Activated T-cell treated with anti-CD3 and anti-CD28 coated beads for 4 hours (primary cell): ENCODE results near the gene KRTAP5-2.
"Not testable (repeated sequence)": the region's sequence is repeated elsewhere in the genome, so short reads cannot be mapped to it uniquely, and the experiment has no call there.

ENCODE experiments used
- DNase-seq: peaks from one replicate; pipeline ENCODE4 v3.0.0-alpha.2; 2020

The KRTAP5-2 gene

GRCh38 chr11:1586699-1587098 lies 11.4 kb downstream of the KRTAP5-2 start:
- no peak for DNase-seq

DNA sequence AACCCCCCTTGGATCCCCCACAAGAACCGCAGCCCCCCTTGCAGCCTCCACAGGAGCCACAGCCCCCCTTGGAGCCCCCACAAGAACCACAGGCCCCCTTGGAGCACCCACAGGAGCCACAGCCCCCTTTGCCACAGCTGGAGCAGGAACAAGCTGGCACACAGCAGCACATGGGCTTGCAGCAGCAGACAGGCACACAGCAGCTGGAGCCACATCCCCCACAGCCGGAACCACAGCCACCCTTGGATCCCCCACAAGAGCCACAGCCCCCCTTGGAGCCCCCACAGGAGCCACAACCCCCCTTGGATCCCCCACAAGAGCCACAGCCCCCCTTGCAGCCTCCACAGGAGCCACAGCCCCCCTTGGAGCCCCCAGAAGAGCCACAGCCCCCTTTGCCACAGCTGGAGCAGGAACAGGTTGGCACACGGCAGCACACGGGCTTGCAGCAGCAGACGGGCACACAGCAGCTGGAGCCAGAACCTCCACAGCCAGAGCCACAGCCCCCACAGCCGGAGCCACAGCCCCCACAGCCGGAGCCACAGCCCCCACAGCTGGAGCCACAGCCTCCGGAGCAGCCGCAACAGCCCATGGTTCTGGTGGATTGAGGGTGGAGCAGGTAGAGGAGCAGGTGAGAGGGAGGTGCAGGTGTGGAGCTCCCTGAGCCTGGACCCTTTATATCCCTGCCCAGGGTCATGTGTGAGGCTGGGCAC lies 13.3 kb downstream of the KRTAP5-2 start, which contains the start of gene KRTAP5-1:
TSS of gene KRTAP5-1 (minus strand) at position 623 of the 710 bp plus-strand sequence. CDS start at position 589, 34 bp downstream.
- DNase-seq = not testable (repeated sequence)

- not testable (repeated sequence) for DNase-seq
Observed at GRCh38 chr11:1582909-1583308, 15.2 kb downstream of the KRTAP5-2 start.

- DNase-seq = no peak
Observed at GRCh38 chr11:1581976-1582375, 16.1 kb downstream of the KRTAP5-2 start.

GRCh38 chr11:1576825-1577224 lies 21.3 kb downstream of the KRTAP5-2 start:
- DNase-seq = no peak

GRCh38 chr11:1575756-1576155 lies 22.3 kb downstream of the KRTAP5-2 start:
- not testable (repeated sequence) for DNase-seq

DNA sequence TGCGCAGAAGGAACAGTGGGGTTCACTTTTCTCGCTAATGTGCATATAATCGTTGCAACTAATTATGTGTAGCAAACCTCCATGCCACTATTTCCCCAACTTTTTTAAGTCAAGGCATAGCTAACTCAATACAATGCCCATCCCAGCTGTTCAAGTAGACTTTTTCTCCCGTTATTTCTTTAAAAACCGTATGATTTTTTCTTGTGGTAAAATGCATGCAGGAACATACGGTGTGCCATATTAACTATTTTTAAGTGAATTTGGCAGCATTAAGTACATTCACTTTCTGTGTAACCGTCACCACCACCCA lies 23.2 kb downstream of the KRTAP5-2 start:
- DNase-seq = no peak

DNA sequence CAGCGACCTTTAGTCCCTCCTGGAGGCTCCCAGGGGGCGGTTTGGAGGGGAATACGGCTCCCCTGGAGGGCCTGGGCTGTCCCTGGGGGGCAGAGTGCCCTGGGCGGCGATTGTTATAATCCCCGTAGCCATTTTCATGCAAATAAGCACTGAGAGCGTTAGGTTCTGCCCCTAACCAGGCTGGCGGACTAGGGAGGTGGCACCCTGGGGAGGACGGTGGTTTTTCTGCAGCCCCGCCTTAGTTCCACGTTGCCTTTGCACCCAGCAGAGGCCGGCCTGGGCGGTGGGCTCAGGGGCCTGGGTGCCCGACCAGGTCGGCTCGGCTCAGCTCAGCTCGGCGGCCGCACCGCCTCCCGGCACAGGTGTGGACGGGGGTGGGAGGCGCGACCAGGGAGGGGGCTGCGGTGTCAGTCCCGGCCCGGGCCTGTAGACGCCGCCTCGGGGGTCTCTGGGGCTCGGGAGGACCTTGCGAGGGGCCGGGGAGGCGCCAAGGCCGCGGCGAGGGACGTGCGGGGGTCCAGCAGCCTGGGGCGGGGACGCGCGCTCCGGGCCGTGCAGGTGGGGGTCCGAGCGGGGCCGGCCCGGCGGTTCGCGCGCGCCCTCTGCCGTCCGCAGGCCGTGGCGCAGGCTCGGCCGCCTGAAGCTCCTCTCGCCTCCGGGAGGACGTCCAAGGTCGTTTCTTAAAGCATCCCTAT lies 23.7 kb downstream of the KRTAP5-2 start:
- DNase-seq = peak; percentile 36

GRCh38 chr11:1573903-1574237 lies 24.2 kb downstream of the KRTAP5-2 start:
- DNase-seq = no peak

DNA sequence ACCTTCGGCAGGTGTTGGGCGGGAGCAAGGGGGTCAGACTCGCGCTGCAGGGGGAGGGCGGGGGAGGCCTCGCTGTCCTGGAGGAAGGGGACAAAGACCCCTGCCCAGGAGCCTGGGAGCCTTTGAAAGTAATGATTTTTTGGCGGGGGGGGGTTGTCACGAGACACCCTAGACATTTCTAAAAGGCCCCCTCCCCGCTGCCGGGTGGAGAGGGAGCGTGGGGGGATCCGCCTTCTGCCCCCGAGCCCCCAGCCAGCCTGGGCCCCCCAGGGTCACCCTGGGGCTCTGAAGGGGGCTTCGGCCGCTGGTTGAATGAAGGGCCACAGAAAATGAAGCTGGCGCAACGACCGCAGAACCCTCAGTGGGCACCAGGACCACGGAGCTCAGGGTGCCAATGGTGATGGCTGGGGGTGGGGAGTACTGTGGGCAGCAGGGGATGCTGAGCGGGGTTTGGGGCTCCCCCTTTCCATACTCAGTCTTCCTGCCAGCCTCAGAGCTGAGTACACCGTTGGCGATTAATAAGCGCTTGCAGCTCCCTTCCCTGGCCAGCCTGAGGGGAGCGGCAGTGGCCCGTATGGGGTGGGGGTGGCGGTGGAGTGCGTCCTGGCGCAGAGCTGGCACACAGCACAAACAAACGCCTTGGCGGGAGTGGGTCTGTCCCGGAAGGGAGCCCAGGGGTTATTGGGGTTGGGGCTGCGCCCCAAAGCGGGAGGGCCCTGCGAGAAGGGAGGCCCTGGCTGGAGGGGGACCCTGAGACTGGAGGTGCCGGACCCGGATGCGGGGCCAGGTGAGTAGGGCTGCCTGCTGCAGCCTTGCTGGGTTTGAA lies 24.8 kb downstream of the KRTAP5-2 start:
- DNase-seq = no peak

GRCh38 chr11:1572197-1573076 lies 25.7 kb downstream of the KRTAP5-2 start, which contains the start of gene DUSP8:
DUSP8 (minus strand) TSS chr11:1572271; CDS start chr11:1565826, 6,445 bp downstream.
- DNase-seq = peak; percentile 94

DNA sequence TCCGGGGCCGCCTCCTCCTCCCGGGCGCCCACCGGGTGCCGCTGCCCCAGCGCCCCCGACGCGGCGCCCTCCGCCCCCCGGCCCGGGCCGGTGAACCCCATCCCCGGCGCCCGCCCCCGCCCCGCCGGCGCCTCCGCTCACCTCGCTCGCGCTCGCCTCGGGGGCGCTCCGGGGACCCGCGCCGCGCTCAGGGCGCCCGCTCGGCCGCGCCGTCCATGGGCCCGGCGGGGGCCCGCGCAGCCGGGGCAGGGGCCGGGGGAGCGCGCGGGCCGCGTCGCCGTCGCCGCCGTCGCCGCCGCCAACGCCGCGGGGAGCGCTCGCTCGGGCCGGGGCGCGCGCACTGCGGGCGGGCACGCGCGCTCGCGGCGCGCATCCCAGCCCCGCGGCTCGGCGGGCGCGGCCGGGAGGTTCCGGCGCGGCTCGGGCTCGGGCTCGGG lies 26.3 kb downstream of the KRTAP5-2 start:
- DNase-seq = no peak

GRCh38 chr11:1570896-1571759 lies 27.0 kb downstream of the KRTAP5-2 start:
- DNase-seq = no peak

DNA sequence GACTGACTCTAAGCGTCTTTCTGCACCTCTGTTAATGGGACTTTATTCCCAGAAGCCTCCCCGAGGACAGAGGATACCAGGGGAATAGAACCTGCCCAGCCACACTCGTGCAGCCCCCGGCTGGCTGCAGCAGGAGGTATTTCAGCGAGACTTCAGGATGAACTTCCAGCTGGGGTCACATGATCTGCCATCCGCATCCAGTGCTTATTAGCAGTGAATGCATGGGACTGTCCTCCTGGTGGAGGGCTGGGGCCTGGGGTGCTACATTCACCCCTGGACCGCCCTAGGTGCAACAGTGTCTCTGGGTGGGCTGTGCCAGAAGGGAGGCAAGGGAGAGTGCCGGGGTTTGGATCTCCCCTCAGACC lies 27.6 kb downstream of the KRTAP5-2 start:
- no peak for DNase-seq

- DNase-seq = no peak
Observed at GRCh38 chr11:1570001-1570453, 28.1 kb downstream of the KRTAP5-2 start.

GRCh38 chr11:1569251-1569780 lies 28.8 kb downstream of the KRTAP5-2 start:
- DNase-seq = no peak

- DNase-seq = no peak
Observed at GRCh38 chr11:1568441-1568911, 29.6 kb downstream of the KRTAP5-2 start.

DNA sequence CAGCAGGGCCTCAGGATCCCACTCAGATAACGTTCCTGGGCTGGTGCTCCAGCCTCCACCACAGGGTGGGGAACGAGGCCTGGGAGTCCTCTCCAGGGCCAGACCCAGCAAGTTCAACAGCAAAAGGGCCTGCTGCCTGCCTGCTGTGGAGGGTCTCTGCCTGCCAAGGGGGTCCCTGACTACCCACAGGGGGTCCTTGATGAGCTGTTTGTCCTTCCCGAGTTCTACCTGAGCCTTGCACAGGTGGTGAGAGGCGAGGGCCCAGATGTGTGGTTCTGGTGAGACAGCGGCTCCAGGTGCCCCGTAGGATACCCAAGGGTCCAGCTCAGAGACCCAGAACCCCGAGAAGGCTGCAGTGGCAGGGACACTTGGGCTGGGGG lies 30.4 kb downstream of the KRTAP5-2 start:
- DNase-seq = no peak

DNA sequence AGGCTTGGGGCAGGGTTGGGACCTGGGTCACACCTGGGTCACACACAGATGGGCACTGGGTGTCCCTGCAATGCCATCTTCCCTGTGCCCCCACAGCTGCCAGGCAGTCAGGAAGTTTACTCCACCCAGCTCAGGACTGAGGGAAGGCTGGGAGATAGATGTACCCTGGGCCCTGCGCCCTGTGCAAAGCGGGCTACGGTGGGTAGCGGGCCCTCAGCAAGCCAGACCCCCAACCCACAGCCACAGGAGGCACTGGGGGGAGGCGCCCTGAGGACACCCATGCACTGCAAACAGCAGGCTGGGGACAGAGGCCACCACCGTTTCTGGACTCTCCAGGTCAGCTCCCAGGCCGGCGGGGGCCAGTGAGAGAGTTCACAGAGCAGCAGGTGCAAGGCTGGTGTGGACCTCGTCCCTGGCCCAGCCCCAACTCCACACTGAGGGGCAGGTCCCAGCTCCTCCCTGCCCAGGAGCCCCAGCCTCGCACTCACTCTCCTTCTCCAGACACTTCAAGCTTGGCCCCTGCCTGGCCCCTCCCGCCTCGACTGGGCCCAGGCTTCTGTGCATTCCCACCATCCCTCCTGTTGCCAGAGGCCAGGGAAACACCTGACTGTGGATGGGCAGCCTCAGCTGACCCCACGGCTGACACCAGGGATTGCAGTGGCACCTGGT lies 30.9 kb downstream of the KRTAP5-2 start:
- no peak for DNase-seq

GRCh38 chr11:1566381-1567051 lies 31.6 kb downstream of the KRTAP5-2 start:
- no peak for DNase-seq
